ENCODE data around the gene SCAF11.

Gene SCAF11

GRCh38 chr12:45977620-45978019, 12.8 kb downstream of the SCAF11 start:
- no peak for DNase-seq

GRCh38 chr12:45975506-45975905, 14.9 kb downstream of the SCAF11 start:
- no peak for DNase-seq

DNA sequence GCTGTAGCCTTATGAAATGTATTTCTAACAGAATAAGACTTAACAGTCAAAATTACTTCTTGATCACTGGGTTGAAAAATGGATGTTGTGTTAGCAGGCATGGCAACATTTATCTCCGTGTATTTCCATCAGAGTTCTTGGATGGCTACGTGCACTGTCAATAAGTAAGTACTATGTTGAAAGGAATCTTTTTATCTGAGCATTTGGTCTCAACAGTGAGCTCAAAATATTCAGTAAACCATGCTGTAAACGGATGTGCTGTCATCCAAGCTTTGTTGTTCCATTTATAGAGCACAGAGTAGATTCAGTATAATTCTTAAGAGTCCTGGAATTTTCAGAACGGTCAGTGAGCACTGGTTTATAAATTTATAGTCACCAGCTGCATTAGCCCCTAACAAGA, 15.5 kb downstream of the SCAF11 start:
- no peak for DNase-seq

GRCh38 chr12:45974171-45974719, 16.1 kb downstream of the SCAF11 start:
- no peak for DNase-seq

GRCh38 chr12:45973526-45973925, 16.8 kb downstream of the SCAF11 start:
- DNase-seq = no peak

GRCh38 chr12:45970391-45970790, 20.0 kb downstream of the SCAF11 start:
- no peak for DNase-seq

- no peak for DNase-seq
Measured at GRCh38 chr12:45969084-45969483, 21.3 kb downstream of the SCAF11 start.

DNA sequence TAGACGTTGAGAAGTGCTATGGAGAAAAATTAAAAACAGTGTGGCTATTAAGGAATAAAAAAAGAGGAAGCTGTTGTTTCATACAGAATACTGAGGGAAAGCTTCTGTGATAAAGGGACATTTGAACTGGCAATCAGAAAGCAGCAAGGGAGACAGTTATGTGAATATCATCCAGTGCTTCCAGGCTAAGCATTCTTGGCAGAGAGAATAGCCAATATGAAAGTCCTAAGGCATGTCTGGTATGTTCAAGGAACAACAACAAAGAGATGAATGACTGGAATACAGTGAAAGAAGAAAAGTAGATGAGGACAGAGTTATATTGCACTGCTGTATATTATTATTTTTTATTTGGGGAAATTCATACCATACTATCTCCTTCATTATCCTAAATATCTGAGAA, 23.9 kb downstream of the SCAF11 start:
- DNase-seq = no peak

DNA sequence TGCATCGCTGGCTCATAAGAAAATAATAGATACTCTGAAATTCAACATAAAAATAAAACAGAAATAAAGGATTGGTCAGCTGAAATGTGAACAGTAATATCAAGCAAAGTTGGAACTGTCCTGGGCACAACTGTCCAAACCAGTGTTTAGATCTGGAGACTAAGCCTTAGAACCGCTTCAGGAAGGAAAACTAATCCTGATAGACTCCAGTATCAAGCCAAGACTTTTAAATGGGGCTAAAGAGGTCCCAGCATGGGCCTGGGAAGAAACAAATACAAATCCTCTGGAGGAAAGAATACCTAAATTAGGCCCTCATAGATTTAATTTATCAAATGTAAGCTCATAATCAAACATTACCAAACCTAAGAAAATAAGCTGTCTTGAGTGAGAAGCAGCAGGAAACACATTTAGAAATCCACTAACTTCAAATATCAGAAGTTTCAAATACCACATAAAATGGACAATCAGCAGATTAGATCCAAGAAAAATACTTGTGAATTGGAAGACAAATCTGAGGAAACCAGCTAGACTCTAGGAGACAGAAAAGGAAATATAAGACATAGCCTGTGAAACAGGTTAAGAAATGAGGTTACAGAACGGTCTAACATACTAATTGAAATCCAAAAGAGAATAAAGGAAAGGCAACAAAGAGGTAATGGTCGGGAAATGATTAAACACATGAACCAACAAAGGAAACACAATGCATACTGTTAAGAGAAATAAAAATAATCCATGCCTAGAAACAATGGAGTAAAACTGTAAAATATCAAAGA, 27.6 kb downstream of the SCAF11 start:
- DNase-seq = no peak

DNA sequence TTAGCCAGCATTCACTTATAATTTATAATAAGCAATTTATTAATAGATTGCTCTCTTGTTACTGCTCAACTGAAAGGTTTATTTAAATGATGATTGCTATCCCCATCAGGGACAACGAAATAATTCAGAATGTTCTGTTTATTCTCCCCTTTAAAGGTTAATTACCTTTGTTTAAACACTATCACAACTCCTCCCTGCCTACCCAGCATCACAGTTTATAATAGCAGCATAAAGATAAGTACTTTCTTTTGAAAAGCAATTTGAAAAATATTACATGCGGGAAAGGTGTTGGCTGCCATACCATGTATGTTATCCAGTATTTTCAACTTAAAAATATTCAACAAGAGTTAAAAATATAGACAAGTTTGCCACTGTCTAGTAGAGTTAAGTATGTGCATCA, 30.6 kb downstream of the SCAF11 start:
- no peak for DNase-seq

DNA sequence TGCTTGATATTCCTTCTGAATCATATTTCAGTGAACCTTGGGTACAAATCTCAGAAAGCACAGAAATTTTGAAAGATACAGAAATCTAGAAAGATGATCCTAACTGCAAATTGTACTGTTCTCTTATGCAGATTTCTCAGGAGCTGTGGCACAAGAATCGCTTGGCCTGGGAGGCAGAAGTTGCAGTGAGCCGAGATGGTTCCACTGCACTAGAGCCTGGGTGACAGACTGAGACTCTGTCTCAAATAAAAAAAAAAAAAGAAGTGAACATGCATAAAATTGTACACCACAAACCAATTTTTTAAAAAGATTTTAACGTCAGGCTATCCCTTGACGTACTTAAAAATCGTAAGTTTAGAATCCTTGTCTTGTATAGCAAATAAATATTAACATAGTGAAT, 31.3 kb downstream of the SCAF11 start:
- DNase-seq = no peak

DNA sequence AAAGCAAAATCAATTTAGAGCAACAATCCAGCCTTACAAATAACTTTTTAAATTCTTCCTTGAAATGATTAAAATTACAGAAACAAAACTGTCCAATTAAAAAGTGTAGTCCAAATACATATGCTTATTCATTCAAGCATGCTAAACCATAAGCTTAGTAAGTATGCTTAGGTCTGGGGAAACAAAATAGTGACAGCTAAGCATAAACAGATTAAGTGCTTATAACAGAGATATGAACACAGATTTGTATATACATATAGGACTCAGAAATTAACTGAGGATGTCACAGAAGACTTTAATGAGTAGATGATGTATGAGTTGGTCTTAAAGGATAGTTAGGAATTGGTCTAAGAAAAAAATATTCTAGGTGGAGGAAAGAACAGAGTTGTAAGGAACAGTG, 41.8 kb downstream of the SCAF11 start:
- DNase-seq = no peak

DNA sequence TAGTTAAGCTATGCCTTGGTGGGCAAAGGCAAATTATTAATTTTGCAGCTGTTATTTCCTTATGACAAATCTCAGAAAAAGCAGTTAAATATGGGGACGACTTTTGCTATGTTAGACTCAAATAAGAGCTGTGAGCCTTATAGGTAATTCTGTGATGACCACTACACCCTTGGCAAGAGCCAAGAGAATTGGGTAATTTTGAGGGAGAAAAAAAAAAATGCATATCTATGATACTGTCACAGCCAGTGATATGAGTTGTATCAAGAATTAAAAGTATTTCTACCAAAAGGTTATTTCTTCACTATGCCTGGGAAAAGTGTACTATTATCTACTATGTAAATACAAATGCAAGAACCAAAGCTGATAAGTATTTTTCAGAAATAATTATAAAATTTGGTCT, 43.9 kb downstream of the SCAF11 start:
- no peak for DNase-seq

- no peak for DNase-seq
Measured at GRCh38 chr12:45944771-45945170, 45.6 kb downstream of the SCAF11 start.

DNA sequence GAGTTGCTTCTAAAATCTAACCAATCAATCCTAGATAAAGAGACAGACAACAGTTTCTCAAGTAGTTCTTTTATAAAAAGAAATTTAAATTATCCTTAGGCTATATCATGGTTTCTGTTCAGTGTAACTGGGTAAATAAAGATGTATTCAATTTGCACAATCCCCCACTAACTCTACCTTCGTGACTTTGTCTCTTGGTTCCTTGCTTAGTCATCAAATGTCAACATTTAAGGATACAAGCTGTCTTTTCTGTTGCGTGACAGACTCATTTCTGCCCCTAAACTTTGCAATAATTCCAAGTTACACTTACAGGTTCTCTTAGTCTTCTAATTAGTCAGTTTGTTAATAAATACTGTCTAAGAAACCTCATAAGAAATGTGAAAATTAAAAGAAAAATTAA, 50.6 kb downstream of the SCAF11 start:
- DNase-seq = no peak

GRCh38 chr12:45938566-45938965, 51.8 kb downstream of the SCAF11 start:
- no peak for DNase-seq

DNA sequence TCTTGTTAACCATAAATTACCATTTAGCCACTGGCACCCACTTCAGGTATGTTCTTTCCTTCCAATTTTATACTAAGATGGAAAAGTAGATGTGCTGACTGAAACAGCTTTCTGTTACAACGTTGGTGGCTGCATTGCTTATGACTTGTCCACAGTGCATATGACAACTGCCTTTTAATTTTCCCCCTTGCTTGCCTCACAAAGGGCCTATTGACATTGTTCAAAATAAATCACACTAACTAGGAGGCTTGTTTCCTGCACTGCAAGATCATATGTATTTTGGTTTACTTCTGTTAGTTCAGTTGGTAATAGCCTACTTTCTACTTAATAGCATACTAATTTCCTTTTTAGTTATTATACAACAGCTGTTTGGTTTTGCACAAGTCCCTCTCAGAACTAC, 55.4 kb downstream of the SCAF11 start:
- DNase-seq = peak; percentile 76

GRCh38 chr12:45933504-45933903, 56.9 kb downstream of the SCAF11 start:
- DNase-seq = no peak

GRCh38 chr12:45930369-45930768, 60.0 kb downstream of the SCAF11 start:
- no peak for DNase-seq

GRCh38 chr12:45928309-45928708, 62.1 kb downstream of the SCAF11 start:
- no peak for DNase-seq

GRCh38 chr12:45918818-45919217, 71.6 kb downstream of the SCAF11 start:
- DNase-seq = no peak

GRCh38 chr12:45915405-45915804, 75.0 kb downstream of the SCAF11 start:
- DNase-seq = no peak

DNA sequence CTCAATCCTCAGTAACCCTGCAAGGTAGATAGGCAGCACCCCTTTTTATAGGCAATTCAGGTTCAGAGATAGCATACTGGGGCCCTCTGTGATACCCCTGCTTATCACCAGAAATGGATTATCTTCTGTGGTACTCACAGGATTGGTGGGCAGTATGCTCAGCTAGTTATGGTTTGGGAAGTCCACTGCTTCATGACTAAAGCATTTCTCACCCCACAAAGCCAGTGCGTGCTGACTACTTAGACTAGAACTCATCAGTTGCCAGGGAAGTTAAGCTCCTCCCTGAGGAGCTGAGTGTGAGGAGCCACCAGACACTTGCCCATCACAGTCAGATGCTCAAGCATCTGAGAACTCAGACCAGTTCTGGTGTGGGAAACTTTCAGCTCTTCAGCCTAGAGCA, 76.3 kb downstream of the SCAF11 start:
- no peak for DNase-seq

- no peak for DNase-seq
Measured at GRCh38 chr12:45913631-45914030, 76.7 kb downstream of the SCAF11 start.

DNA sequence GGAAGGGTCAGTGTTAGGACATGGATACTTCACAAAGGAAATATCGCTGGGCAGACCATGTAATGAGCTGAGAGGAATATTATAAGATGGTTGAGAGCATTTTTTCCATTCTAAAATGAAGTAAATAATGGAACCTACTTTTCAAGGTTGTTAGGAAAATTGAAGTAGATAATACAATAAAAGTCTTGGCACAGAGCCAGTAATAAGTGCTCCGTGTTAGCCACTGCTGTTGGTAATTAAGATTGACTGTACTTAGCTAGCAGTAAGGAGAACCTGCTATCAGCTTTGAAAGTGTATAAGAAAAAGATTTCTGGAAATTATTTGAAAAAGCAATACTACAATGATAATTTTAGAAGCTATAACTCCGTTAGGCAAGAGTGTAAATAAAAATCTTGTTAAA, 77.6 kb downstream of the SCAF11 start:
- no peak for DNase-seq

Measured in NCI-H2081 treated with DMSO at 0.1 percent for 48 hours (cell line).